ENCODE data around the gene XPR1. TPM values are rescaled to one million over a fixed set of nuclear protein-coding genes. Genes with fewer than 3 reads are reported as not detected.

XPR1 gene
- total RNA-seq, 4 donors from 2014 or later = 13.4 to 22.1 (median 14.9) TPM

DNA sequence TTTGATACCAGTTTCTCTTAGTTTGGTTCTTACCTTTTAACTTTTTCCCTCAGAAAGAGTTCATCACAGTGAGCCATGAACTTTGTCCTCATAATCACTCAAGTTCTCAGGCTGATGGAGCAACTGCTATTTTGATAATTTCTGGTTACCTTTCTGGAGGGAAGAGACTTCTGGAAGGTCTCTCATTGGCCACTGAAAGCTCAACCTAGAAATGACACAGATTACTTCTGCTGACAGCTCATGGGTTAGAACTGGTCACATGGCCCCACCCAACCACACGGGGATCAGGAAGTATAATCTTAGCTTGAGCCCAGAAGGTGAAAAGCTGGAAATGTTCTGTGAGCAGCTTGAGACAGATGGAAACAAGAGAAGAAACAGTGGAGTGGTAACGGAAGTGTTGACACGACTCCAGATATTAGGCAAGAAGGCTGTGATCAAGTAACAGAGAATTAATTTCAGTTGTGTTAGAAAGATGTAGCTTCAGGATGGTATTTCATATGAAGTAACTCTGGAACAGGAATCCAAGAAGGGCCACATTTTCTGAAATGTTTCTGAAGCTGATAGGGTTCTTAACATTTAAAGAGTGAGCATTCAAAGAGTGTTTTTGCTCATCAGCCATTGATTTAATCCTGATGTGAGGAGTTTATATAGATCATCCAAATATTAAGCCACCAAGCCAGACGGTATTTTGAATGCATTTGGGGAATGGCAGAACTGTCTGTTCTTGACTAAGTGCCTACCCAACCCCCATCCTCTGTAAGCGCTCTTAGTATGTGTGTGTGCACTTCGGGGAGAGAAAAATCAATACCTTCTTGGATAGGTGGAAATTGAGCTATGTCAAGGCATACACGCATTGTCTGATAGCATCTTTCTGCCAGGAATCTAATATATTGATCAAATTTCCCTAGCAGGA lies 21.9 kb upstream of the XPR1 start:
- no peak for TF ChIP-seq POLR2AphosphoS5 (IDR thresholded peaks at IDR 0.05)
- TF ChIP-seq POLR2A (IDR thresholded peaks at IDR 0.05) = no peak
- Histone ChIP-seq H3K27me3 (no peaks in the 10 kb centered on the region), H3K9me3 (no peaks in the 10 kb centered on the region), H3K4me3 (no peak overlapping the region), H3K4me1 (peaks cover 17% of the 10 kb centered on the region), H3K36me3 (no peaks in the 10 kb centered on the region), H3K27ac (no peak overlapping the region)
- no peak for DNase-seq (ENCODE audit: low spot score in 2 of 2)
- 55% methylated on average over 7 of the region's 7 CpGs for WGBS

- no peak overlapping the region for H3K27ac ChIP-seq
- peaks cover 24% of the 10 kb centered on the region for H3K4me1 ChIP-seq
- WGBS = 70% methylated on average over 3 of the region's 3 CpGs
- no peaks in the 10 kb centered on the region for H3K9me3 ChIP-seq
- no peaks in the 10 kb centered on the region for H3K27me3 ChIP-seq
- no peaks in the 10 kb centered on the region for H3K36me3 ChIP-seq
- no peak for DNase-seq (ENCODE audit: low spot score in 2 of 2)
- no peak overlapping the region for H3K4me3 ChIP-seq
- no peak for TF ChIP-seq POLR2AphosphoS5 (IDR thresholded peaks at IDR 0.05)
- TF ChIP-seq EP300 (IDR thresholded peaks at IDR 0.05) = no peak
- no peak for TF ChIP-seq CTCF (IDR thresholded peaks at IDR 0.05)
- TF ChIP-seq POLR2A (IDR thresholded peaks at IDR 0.05) = no peak
Measured at GRCh38 chr1:180610556-180611015, 21.2 kb upstream of the XPR1 start.

GRCh38 chr1:180611016-180611930 lies 20.5 kb upstream of the XPR1 start:
- no peak overlapping the region for H3K4me3 ChIP-seq
- 33% methylated on average over 9 of the region's 9 CpGs for WGBS
- no peaks in the 10 kb centered on the region for H3K27me3 ChIP-seq
- no peak for DNase-seq (ENCODE audit: low spot score in 2 of 2)
- no peaks in the 10 kb centered on the region for H3K36me3 ChIP-seq
- TF ChIP-seq POLR2AphosphoS5 (IDR thresholded peaks at IDR 0.05) = no peak
- no peak for TF ChIP-seq EP300 (IDR thresholded peaks at IDR 0.05)
- no peak for TF ChIP-seq POLR2A (IDR thresholded peaks at IDR 0.05)
- TF ChIP-seq CTCF (IDR thresholded peaks at IDR 0.05) = no peak
- no peaks in the 10 kb centered on the region for H3K9me3 ChIP-seq
- peaks cover 31% of the 10 kb centered on the region for H3K4me1 ChIP-seq
- H3K27ac ChIP-seq = no peak overlapping the region

DNA sequence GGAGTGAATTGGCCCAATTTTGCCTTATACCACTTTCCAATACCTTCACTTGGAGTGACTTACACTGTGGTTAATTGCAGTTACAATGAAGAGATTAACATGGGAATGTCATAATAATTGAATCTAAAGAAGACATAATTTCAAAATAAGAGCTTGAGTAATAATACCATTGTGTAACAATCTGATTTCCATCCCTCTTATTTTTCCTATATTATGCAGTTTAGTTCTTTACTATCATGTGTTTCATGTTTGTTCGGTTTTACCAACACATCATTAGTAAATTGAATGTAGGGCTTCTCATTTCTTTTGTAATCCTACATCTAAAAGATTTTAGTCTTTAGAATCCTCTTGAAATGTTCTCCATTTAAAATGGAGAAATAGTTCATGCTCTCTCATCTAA lies 19.2 kb upstream of the XPR1 start:
- Histone ChIP-seq H3K27ac (no peak overlapping the region), H3K9me3 (no peaks in the 10 kb centered on the region), H3K4me1 (peaks cover 44% of the 10 kb centered on the region), H3K36me3 (no peaks in the 10 kb centered on the region), H3K27me3 (no peaks in the 10 kb centered on the region), H3K4me3 (no peak overlapping the region)
- TF ChIP-seq EP300 (IDR thresholded peaks at IDR 0.05) (no peak), POLR2AphosphoS5 (IDR thresholded peaks at IDR 0.05) (no peak), POLR2A (IDR thresholded peaks at IDR 0.05) (no peak), CTCF (IDR thresholded peaks at IDR 0.05) (no peak)
- WGBS = 85% methylated on average over 1 of the region's 1 CpG
- DNase-seq (ENCODE audit: low spot score in 2 of 2) = no peak

DNA sequence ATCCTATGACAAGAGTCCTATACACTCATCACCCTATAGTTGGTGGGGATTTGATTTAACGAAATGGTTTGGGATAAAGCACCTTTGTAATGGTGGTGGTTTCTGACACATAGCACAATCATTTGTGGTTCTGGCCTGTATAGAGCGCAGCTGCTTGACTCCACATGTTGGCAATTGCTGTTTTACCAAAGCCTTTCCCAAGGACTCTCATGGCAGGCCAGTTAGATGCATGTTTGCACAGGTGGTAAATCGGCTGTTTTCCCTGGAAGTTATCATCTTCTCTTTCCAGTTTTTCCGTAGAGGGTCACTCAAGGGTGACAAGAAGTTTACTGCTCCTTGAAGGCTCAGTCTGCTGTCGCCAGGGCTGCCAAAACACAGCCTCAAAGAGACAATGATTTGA lies 17.1 kb upstream of the XPR1 start:
- TF ChIP-seq EP300 (IDR thresholded peaks at IDR 0.05) (no peak), POLR2AphosphoS5 (IDR thresholded peaks at IDR 0.05) (no peak), POLR2A (IDR thresholded peaks at IDR 0.05) (no peak), CTCF (IDR thresholded peaks at IDR 0.05) (no peak)
- Histone ChIP-seq H3K27me3 (no peaks in the 10 kb centered on the region), H3K9me3 (no peaks in the 10 kb centered on the region), H3K4me3 (no peak overlapping the region), H3K4me1 (peaks cover 48% of the 10 kb centered on the region), H3K36me3 (no peaks in the 10 kb centered on the region), H3K27ac (no peak overlapping the region)
- WGBS = 52% methylated on average over 5 of the region's 5 CpGs
- DNase-seq (ENCODE audit: low spot score in 2 of 2) = no peak
